ENCODE data around the gene SERTAD4.

DNA sequence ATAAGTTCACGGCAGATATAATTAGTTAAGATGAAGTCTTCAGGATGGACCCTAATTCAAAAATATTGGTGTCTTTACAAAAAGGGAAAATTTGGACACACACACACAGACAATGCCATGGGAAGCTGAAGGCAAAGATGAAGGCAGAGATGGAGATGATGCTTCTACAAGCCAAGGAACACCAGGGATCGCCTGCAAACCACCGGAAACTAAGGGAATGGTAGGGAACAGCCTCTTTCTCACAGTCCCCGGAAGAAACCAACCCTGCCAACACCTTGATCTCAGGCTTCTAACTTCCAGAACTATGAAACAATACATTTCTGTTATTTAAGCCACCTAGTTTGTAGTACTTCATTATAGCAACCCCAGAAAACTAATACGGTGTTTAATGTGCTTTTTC is 15.1 kb upstream of the SERTAD4 start:
- TF ChIP-seq, protein P1, sequence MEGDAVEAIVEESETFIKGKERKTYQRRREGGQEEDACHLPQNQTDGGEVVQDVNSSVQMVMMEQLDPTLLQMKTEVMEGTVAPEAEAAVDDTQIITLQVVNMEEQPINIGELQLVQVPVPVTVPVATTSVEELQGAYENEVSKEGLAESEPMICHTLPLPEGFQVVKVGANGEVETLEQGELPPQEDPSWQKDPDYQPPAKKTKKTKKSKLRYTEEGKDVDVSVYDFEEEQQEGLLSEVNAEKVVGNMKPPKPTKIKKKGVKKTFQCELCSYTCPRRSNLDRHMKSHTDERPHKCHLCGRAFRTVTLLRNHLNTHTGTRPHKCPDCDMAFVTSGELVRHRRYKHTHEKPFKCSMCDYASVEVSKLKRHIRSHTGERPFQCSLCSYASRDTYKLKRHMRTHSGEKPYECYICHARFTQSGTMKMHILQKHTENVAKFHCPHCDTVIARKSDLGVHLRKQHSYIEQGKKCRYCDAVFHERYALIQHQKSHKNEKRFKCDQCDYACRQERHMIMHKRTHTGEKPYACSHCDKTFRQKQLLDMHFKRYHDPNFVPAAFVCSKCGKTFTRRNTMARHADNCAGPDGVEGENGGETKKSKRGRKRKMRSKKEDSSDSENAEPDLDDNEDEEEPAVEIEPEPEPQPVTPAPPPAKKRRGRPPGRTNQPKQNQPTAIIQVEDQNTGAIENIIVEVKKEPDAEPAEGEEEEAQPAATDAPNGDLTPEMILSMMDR (IDR thresholded peaks at IDR 0.05; ENCODE audit: insufficient read depth, low read length): no peak
- TF ChIP-seq, protein P2, sequence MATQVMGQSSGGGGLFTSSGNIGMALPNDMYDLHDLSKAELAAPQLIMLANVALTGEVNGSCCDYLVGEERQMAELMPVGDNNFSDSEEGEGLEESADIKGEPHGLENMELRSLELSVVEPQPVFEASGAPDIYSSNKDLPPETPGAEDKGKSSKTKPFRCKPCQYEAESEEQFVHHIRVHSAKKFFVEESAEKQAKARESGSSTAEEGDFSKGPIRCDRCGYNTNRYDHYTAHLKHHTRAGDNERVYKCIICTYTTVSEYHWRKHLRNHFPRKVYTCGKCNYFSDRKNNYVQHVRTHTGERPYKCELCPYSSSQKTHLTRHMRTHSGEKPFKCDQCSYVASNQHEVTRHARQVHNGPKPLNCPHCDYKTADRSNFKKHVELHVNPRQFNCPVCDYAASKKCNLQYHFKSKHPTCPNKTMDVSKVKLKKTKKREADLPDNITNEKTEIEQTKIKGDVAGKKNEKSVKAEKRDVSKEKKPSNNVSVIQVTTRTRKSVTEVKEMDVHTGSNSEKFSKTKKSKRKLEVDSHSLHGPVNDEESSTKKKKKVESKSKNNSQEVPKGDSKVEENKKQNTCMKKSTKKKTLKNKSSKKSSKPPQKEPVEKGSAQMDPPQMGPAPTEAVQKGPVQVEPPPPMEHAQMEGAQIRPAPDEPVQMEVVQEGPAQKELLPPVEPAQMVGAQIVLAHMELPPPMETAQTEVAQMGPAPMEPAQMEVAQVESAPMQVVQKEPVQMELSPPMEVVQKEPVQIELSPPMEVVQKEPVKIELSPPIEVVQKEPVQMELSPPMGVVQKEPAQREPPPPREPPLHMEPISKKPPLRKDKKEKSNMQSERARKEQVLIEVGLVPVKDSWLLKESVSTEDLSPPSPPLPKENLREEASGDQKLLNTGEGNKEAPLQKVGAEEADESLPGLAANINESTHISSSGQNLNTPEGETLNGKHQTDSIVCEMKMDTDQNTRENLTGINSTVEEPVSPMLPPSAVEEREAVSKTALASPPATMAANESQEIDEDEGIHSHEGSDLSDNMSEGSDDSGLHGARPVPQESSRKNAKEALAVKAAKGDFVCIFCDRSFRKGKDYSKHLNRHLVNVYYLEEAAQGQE (IDR thresholded peaks at IDR 0.05; ENCODE audit: insufficient replicate concordance, low read depth): no peak
- no peak for TF ChIP-seq POLR2AphosphoS5 (IDR thresholded peaks at IDR 0.05; ENCODE audit: low read depth)
